ENCODE data around the gene CENPX. TPM values are rescaled to one million over a fixed set of nuclear protein-coding genes. Genes with fewer than 3 reads are reported as not detected.
A peak's percentile ranks its signal among the peaks of the same experiment; 100 is the strongest.

Gene CENPX
- total and polyA plus RNA-seq, 2 of the 13 experiments (the other 11 are each of a cell fraction or from before 2014, with no cell fraction given) = 92.7 to 170 TPM

DNA sequence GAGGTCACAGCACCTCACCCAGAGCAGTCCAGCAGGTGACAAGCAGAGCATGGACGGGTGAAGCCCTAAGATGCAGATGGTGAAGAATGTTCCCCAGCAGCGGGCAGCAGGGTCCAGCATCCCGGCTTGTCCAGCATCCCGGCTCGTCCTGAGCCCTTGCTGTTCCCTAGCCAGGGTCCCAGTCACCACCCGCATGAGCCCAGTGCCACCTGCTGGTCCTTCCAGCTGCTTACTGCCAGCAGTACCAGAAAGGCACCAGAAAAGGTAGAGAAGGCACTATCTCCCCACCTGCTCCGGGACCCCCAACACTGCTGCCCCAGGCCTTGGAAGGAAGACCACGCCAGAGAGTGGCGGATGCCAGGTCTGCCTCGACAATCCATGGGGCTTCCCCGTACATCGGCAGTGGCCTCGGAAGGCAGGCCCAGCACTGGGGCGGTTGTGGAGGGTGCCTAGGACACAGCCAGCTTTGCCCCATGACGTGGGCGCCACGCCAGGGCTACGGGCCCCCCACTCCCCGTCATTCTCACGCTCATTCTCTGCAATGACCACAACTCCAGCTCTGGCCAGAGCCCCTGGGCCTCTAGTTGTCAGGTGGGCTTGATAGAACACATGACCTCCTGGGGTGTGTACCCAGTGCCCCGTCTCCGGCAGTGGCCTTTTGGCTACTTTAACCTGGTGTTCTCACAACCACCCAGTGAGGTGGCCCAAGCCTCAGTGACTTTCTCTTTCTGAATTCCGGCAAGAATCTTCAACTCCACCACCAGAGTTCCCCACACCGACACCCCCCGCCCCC lies 1.4 kb downstream of the CENPX start (continued):
- TF ChIP-seq, protein P1, sequence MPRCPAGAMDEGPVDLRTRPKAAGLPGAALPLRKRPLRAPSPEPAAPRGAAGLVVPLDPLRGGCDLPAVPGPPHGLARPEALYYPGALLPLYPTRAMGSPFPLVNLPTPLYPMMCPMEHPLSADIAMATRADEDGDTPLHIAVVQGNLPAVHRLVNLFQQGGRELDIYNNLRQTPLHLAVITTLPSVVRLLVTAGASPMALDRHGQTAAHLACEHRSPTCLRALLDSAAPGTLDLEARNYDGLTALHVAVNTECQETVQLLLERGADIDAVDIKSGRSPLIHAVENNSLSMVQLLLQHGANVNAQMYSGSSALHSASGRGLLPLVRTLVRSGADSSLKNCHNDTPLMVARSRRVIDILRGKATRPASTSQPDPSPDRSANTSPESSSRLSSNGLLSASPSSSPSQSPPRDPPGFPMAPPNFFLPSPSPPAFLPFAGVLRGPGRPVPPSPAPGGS (CRISPR knock-in tag; IDR thresholded peaks at IDR 0.05) = no peak
- TF ChIP-seq KLF6 (CRISPR knock-in tag; IDR thresholded peaks at IDR 0.05) (peak; percentile 39; the same call in 1 of the 2 replicates), GLI4 (CRISPR knock-in tag; IDR thresholded peaks at IDR 0.05; ENCODE audit: borderline replicate concordance) (no peak), ZNF780A (CRISPR knock-in tag; IDR thresholded peaks at IDR 0.05) (no peak), WIZ (CRISPR knock-in tag; IDR thresholded peaks at IDR 0.05) (no peak), ZNF746 (CRISPR knock-in tag; IDR thresholded peaks at IDR 0.05) (peak; percentile 44; the same call in 1 of the 2 replicates), ZNF737 (CRISPR knock-in tag; IDR thresholded peaks at IDR 0.05; ENCODE audit: borderline replicate concordance) (0 out of 2 replicates have a peak, but pooled peaks have one; percentile 26), JDP2 (CRISPR knock-in tag; IDR thresholded peaks at IDR 0.05; ENCODE audit: borderline replicate concordance) (no peak), SMC3 (IDR thresholded peaks at IDR 0.05; ENCODE audit: low read length) (peak; percentile 93), MATR3 (CRISPR knock-in tag; IDR thresholded peaks at IDR 0.05) (no peak), HIVEP1 (CRISPR knock-in tag; IDR thresholded peaks at IDR 0.05) (no peak), POLR2G (IDR thresholded peaks at IDR 0.05; ENCODE audit: low read depth, low read length) (peak; percentile 64), PAX8 (CRISPR knock-in tag; IDR thresholded peaks at IDR 0.05; ENCODE audit: borderline replicate concordance) (no peak), MIXL1 (CRISPR knock-in tag; IDR thresholded peaks at IDR 0.05) (no peak; the same call in 1 of the 2 replicates), ZNF329 (CRISPR knock-in tag; IDR thresholded peaks at IDR 0.05; ENCODE audit: low read depth) (no peak), ATAD3A (CRISPR knock-in tag; IDR thresholded peaks at IDR 0.05) (no peak), ZFP1 (CRISPR knock-in tag; IDR thresholded peaks at IDR 0.05) (0 out of 2 replicates have a peak, but pooled peaks have one; percentile 44), FOXA1 (IDR thresholded peaks at IDR 0.05) (no peak), FOXA1 (CRISPR knock-in tag; IDR thresholded peaks at IDR 0.05) (no peak), ZNF569 (CRISPR knock-in tag; IDR thresholded peaks at IDR 0.05; ENCODE audit: borderline replicate concordance) (no peak), NCOA5 (CRISPR knock-in tag; IDR thresholded peaks at IDR 0.05) (peak; percentile 86; the same call in 1 of the 2 replicates), ZNF567 (CRISPR knock-in tag; IDR thresholded peaks at IDR 0.05; ENCODE audit: borderline replicate concordance) (no peak)
- TF ChIP-seq, protein P2, sequence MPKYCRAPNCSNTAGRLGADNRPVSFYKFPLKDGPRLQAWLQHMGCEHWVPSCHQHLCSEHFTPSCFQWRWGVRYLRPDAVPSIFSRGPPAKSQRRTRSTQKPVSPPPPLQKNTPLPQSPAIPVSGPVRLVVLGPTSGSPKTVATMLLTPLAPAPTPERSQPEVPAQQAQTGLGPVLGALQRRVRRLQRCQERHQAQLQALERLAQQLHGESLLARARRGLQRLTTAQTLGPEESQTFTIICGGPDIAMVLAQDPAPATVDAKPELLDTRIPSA (CRISPR knock-in tag; IDR thresholded peaks at IDR 0.05; ENCODE audit: borderline replicate concordance) = peak; percentile 63; the same call in 1 of the 2 replicates
- TF ChIP-seq, protein P3, sequence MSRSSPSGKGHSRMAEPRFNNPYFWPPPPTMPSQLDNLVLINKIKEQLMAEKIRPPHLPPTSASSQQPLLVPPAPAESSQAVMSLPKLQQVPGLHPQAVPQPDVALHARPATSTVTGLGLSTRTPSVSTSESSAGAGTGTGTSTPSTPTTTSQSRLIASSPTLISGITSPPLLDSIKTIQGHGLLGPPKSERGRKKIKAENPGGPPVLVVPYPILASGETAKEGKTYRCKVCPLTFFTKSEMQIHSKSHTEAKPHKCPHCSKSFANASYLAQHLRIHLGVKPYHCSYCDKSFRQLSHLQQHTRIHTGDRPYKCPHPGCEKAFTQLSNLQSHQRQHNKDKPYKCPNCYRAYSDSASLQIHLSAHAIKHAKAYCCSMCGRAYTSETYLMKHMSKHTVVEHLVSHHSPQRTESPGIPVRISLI (CRISPR knock-in tag; IDR thresholded peaks at IDR 0.05; ENCODE audit: borderline replicate concordance) = no peak; the same call in 1 of the 2 replicates
- TF ChIP-seq, protein P4, sequence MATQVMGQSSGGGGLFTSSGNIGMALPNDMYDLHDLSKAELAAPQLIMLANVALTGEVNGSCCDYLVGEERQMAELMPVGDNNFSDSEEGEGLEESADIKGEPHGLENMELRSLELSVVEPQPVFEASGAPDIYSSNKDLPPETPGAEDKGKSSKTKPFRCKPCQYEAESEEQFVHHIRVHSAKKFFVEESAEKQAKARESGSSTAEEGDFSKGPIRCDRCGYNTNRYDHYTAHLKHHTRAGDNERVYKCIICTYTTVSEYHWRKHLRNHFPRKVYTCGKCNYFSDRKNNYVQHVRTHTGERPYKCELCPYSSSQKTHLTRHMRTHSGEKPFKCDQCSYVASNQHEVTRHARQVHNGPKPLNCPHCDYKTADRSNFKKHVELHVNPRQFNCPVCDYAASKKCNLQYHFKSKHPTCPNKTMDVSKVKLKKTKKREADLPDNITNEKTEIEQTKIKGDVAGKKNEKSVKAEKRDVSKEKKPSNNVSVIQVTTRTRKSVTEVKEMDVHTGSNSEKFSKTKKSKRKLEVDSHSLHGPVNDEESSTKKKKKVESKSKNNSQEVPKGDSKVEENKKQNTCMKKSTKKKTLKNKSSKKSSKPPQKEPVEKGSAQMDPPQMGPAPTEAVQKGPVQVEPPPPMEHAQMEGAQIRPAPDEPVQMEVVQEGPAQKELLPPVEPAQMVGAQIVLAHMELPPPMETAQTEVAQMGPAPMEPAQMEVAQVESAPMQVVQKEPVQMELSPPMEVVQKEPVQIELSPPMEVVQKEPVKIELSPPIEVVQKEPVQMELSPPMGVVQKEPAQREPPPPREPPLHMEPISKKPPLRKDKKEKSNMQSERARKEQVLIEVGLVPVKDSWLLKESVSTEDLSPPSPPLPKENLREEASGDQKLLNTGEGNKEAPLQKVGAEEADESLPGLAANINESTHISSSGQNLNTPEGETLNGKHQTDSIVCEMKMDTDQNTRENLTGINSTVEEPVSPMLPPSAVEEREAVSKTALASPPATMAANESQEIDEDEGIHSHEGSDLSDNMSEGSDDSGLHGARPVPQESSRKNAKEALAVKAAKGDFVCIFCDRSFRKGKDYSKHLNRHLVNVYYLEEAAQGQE (IDR thresholded peaks at IDR 0.05; ENCODE audit: borderline replicate concordance in 1 of 2, low read depth in 1 of 2, low read length in 2 of 2) = no peak

Measured in HepG2 (cell line).